Osteoblast (primary cell): Measurements from ENCODE around the gene BRPF3. TPM values are rescaled to one million over a fixed set of nuclear protein-coding genes. Genes with fewer than 3 reads are reported as not detected.

Experiments used
- DNase-seq: peaks from one replicate; pipeline ENCODE4 v3.0.0; 2011; ENCODE audit warnings: low spot score, mixed read lengths; ENCODE audit not compliant: insufficient read length; ENCODE audit errors: missing footprints
- H2AFZ ChIP-seq: 2 replicates; pipeline ENCODE4 v1.6.0; 2011; ENCODE audit warnings: mild to moderate bottlenecking, low read length
- H3K27ac ChIP-seq: 2 replicates; pipeline ENCODE4 v1.5.1; 2011; ENCODE audit warnings: mild to moderate bottlenecking, low read depth, low read length, moderate library complexity
- H3K27me3 ChIP-seq: 2 replicates; pipeline ENCODE4 v1.6.0; 2012; ENCODE audit warnings: mild to moderate bottlenecking, control low read depth, inconsistent platforms, low read length, moderate library complexity; ENCODE audit not compliant: insufficient read depth
- H3K36me3 ChIP-seq: 2 replicates; pipeline ENCODE4 v1.5.1; 2011; ENCODE audit warnings: mild to moderate bottlenecking, low read length, control low read depth, moderate library complexity; ENCODE audit not compliant: insufficient read depth
- H3K4me1 ChIP-seq: 2 replicates; pipeline ENCODE4 v1.5.1; 2011; ENCODE audit warnings: mild to moderate bottlenecking, low read length, control low read depth, moderate library complexity; ENCODE audit not compliant: insufficient read depth
- H3K4me2 ChIP-seq: 2 replicates; pipeline ENCODE4 v1.6.0; 2011; ENCODE audit warnings: mild to moderate bottlenecking, low read length; ENCODE audit not compliant: insufficient read depth
- H3K4me3 ChIP-seq: fragments of 200-600 bp; sonication (generic); 3 replicates; pipeline ENCODE4 v1.5.1; 2012; ENCODE audit warnings: mild to moderate bottlenecking, low read length, inconsistent platforms; ENCODE audit not compliant: insufficient read depth
- H3K79me2 ChIP-seq: 2 replicates; pipeline ENCODE4 v1.6.0; 2012; ENCODE audit warnings: mild to moderate bottlenecking, low read length, control low read depth, inconsistent platforms; ENCODE audit not compliant: insufficient read depth
- H3K9me3 ChIP-seq: 2 replicates; pipeline ENCODE4 v1.5.1; 2011; ENCODE audit warnings: low read depth, low read length, control low read depth
- H4K20me1 ChIP-seq: 2 replicates; pipeline ENCODE4 v1.6.0; 2012; ENCODE audit warnings: mild to moderate bottlenecking, low read length, control low read depth; ENCODE audit not compliant: insufficient read depth
- CTCF ChIP-seq: IDR thresholded peaks from 2 replicates; pipeline ENCODE4 v1.5.1; 2011; ENCODE audit warnings: mild to moderate bottlenecking, low read depth, low read length, moderate library complexity; ENCODE audit errors: extremely low read depth
- total RNA-seq: library from RNA; depleted of rRNA; stranded (reverse); fragments of >200 nt; gene quantifications from 2 replicates; pipeline ENCODE4 v1.2.3, GENCODE V29; 2012

The BRPF3 gene
- total RNA-seq, 1 donor: 18.8 TPM

DNA sequence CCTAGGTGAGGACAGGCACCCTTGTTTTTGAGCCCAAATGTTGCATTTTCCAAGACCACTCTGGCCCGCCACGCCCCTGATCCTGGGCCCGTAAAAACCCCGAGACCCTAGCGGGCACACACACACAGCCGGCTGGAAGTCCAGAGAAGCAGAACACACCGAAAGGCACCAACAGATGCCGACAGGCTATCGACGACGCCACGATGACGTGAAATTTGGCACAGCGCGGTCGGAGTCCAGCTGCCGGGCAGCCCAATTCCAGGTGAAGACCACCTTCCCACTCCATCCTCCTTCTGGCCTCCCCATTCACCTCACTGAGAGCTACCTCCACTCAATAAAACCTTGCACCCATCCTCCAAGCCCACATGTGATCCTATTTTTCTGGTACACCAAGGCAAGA, 39.3 kb downstream of the BRPF3 start:
- Histone ChIP-seq H3K9me3 (no peaks in the 10 kb centered on the region), H3K4me1 (no peaks in the 10 kb centered on the region), H3K4me2 (no peak overlapping the region), H3K79me2 (no peaks in the 10 kb centered on the region), H3K36me3 (peaks cover 23% of the 10 kb centered on the region), H3K4me3 (no peak overlapping the region), H2AFZ (no peak overlapping the region), H3K27me3 (no peaks in the 10 kb centered on the region), H3K27ac (no peak overlapping the region), H4K20me1 (no peaks in the 10 kb centered on the region)
- TF ChIP-seq CTCF: no peak
- DNase-seq: no peak

GRCh38 chr6:36239774-36240173, 43.2 kb downstream of the BRPF3 start:
- Histone ChIP-seq H3K4me1 (no peaks in the 10 kb centered on the region), H3K9me3 (no peaks in the 10 kb centered on the region), H3K79me2 (no peaks in the 10 kb centered on the region), H3K27me3 (peaks cover 10% of the 10 kb centered on the region), H4K20me1 (no peaks in the 10 kb centered on the region), H3K27ac (no peak overlapping the region), H3K36me3 (no peaks in the 10 kb centered on the region), H3K4me2 (no peak overlapping the region), H3K4me3 (no peak overlapping the region), H2AFZ (no peak overlapping the region)
- no peak for TF ChIP-seq CTCF
- no peak for DNase-seq

GRCh38 chr6:36241728-36242127, 45.2 kb downstream of the BRPF3 start:
- TF ChIP-seq CTCF: no peak
- no peak overlapping the region for H3K4me3 ChIP-seq
- peaks cover 10% of the 10 kb centered on the region for H3K27me3 ChIP-seq
- H3K27ac ChIP-seq: no peak overlapping the region
- no peak for DNase-seq
- H3K4me2 ChIP-seq: no peak overlapping the region
- no peaks in the 10 kb centered on the region for H4K20me1 ChIP-seq
- no peaks in the 10 kb centered on the region for H3K9me3 ChIP-seq
- H3K79me2 ChIP-seq: no peaks in the 10 kb centered on the region
- H2AFZ ChIP-seq: no peak overlapping the region
- H3K4me1 ChIP-seq: no peaks in the 10 kb centered on the region
- no peaks in the 10 kb centered on the region for H3K36me3 ChIP-seq

GRCh38 chr6:36242161-36242560, 45.6 kb downstream of the BRPF3 start:
- peaks cover 10% of the 10 kb centered on the region for H3K27me3 ChIP-seq
- no peaks in the 10 kb centered on the region for H3K9me3 ChIP-seq
- H3K4me1 ChIP-seq: no peaks in the 10 kb centered on the region
- no peaks in the 10 kb centered on the region for H3K36me3 ChIP-seq
- H4K20me1 ChIP-seq: no peaks in the 10 kb centered on the region
- no peak for TF ChIP-seq CTCF
- no peak overlapping the region for H3K27ac ChIP-seq
- DNase-seq: no peak
- H3K4me3 ChIP-seq: no peak overlapping the region
- no peaks in the 10 kb centered on the region for H3K79me2 ChIP-seq
- H3K4me2 ChIP-seq: no peak overlapping the region
- H2AFZ ChIP-seq: no peak overlapping the region
